Fibroblast of lung (primary cell): ENCODE measurements around the gene CNDP1. TPM values are rescaled to one million over a fixed set of nuclear protein-coding genes. Genes with fewer than 3 reads are reported as not detected.

Experiments
- DNase-seq, 2 donors: peaks; one replicate each; pipeline versions ENCODE4 v3.0.0 to v3.0.0-alpha.2; 2010; ENCODE audit warnings: low read depth in 2 of 2
- H2AFZ ChIP-seq: 2 replicates; pipeline ENCODE4 v1.5.1; 2012; ENCODE audit warnings: low read length, control low read depth, inconsistent platforms
- H3K27ac ChIP-seq: 2 replicates; pipeline ENCODE4 v1.5.1; 2011; ENCODE audit warnings: low read length, control low read depth; ENCODE audit not compliant: insufficient read depth
- H3K27me3 ChIP-seq: 2 replicates; pipeline ENCODE4 v1.5.1; 2011; ENCODE audit warnings: mild to moderate bottlenecking, low read length; ENCODE audit not compliant: control insufficient read depth, insufficient read depth
- H3K36me3 ChIP-seq: 2 replicates; pipeline ENCODE4 v1.5.1; 2011; ENCODE audit warnings: low read length; ENCODE audit not compliant: control insufficient read depth, insufficient read depth
- H3K4me1 ChIP-seq: 2 replicates; pipeline ENCODE4 v1.5.1; 2011; ENCODE audit warnings: low read length; ENCODE audit not compliant: control insufficient read depth, insufficient read depth; ENCODE audit errors: extremely low read depth
- H3K4me2 ChIP-seq: 2 replicates; pipeline ENCODE4 v1.5.1; 2011; ENCODE audit warnings: low read length, control low read depth; ENCODE audit not compliant: insufficient read depth; ENCODE audit errors: extremely low read depth
- H3K4me3 ChIP-seq, 4 experiments: fragments of 200-600 bp in 1 of 4; sonication (generic) in 1 of 4; replicated peaks in 1 of 4; 2 replicates each; pipeline ENCODE4 v1.5.1; 2011 to 2016; ENCODE audit warnings: low read length in 4 of 4, low read depth in 3 of 4, mild to moderate bottlenecking in 3 of 4, control low read depth in 2 of 4, inconsistent platforms in 1 of 4, mixed read lengths in 1 of 4; ENCODE audit not compliant: insufficient read depth in 1 of 4; ENCODE audit errors: control extremely low read depth in 1 of 4
- H3K79me2 ChIP-seq: 2 replicates; pipeline ENCODE4 v1.5.1; 2012; ENCODE audit warnings: mild to moderate bottlenecking, low read length, inconsistent platforms; ENCODE audit not compliant: control insufficient read depth, insufficient read depth
- H3K9ac ChIP-seq: 2 replicates; pipeline ENCODE4 v1.5.1; 2011; ENCODE audit warnings: mild to moderate bottlenecking, low read length, control low read depth; ENCODE audit not compliant: insufficient read depth
- H3K9me3 ChIP-seq: 2 replicates; pipeline ENCODE4 v1.5.1; 2012; ENCODE audit warnings: low read depth, low read length; ENCODE audit not compliant: control insufficient read depth, insufficient read depth
- H4K20me1 ChIP-seq: 2 replicates; pipeline ENCODE4 v1.5.1; 2011; ENCODE audit warnings: low read length; ENCODE audit not compliant: control insufficient read depth, insufficient read depth; ENCODE audit errors: extremely low read depth
- EZH2 ChIP-seq: IDR thresholded peaks from 2 replicates; pipeline ENCODE4 v1.5.1; 2012; ENCODE audit warnings: low read length, control low read depth, mild to moderate bottlenecking; ENCODE audit errors: missing control alignments
- polyA plus RNA-seq, 2 donors: library from polyadenylated mRNA; depleted of rRNA in 1 of 2; stranded (reverse) in 1 of 2; unstranded in 1 of 2; fragments of >200 nt; gene quantifications; 2 replicates each; pipeline ENCODE4 v1.2.1, GENCODE V29; 2011 to 2012; ENCODE audit warnings: missing spikeins in 1 of 2
- total RNA-seq: library from RNA; depleted of rRNA; stranded (reverse); fragments of >200 nt; gene quantifications from 2 replicates; pipeline ENCODE4 v1.2.1, GENCODE V29; 2014
- TF ChIP-seq, protein P1 (sequence below), 2 donors: IDR thresholded peaks in 1 of 2; conservative IDR thresholded peaks in 1 of 2; 1 replicate in 1 of 2; 2 replicates in 1 of 2; pipeline ENCODE4 v1.5.1; 2011 to 2012; ENCODE audit warnings: low read length in 2 of 2, control low read depth in 1 of 2, inconsistent platforms in 1 of 2, low read depth in 1 of 2, mild to moderate bottlenecking in 1 of 2

The CNDP1 gene
- total and polyA plus RNA-seq, 2 donors (not counting 1 experiment from before 2014, with no cell fraction given) = not detected

DNA sequence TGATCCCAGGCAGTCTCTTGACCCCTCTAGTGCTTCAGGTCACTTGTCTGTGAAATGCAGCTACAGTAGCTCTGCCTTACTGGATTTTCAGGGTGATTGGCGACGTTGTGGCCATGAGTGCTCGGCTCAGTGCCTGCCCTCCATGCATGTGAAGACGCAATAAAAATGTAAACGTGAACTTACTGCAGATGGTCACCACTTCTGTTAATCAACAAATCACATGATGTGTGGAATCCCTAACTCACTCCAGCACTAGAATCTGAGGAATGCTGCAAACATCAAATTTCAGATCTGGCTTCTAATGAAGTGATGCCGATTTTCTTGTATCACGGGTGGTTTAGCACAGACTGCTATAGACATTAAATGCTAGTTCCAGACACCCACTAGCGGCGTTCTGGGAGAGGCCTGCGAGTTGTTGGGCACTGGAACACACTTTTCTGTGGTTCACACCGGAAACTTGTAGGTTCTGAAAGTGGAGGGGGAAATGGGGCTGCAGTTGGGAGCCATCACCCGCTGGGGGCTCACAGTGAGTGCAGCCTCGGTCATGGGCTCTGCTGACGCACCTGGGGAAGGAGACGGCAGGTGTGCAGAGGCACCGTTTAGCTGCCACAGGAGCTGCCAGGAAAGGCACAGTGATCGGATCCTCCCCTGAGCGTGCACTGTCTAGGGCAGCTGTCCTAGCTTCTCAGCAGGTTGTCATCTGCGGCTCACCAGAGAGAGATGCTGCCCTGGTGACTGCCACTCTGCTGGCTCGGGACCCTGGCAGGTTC, 6.5 kb downstream of the CNDP1 start:
- Histone ChIP-seq H3K36me3 (no peaks in the 10 kb centered on the region), H4K20me1 (no peaks in the 10 kb centered on the region), H3K4me2 (no peak overlapping the region), H3K27me3 (no peaks in the 10 kb centered on the region), H3K9ac (no peak overlapping the region), H3K4me1 (no peaks in the 10 kb centered on the region), H3K4me3 (no peak overlapping the region), H2AFZ (no peak overlapping the region), H3K27ac (no peak overlapping the region), H3K79me2 (no peaks in the 10 kb centered on the region), H3K9me3 (no peaks in the 10 kb centered on the region)
- DNase-seq = no peak
- TF ChIP-seq, protein P1, sequence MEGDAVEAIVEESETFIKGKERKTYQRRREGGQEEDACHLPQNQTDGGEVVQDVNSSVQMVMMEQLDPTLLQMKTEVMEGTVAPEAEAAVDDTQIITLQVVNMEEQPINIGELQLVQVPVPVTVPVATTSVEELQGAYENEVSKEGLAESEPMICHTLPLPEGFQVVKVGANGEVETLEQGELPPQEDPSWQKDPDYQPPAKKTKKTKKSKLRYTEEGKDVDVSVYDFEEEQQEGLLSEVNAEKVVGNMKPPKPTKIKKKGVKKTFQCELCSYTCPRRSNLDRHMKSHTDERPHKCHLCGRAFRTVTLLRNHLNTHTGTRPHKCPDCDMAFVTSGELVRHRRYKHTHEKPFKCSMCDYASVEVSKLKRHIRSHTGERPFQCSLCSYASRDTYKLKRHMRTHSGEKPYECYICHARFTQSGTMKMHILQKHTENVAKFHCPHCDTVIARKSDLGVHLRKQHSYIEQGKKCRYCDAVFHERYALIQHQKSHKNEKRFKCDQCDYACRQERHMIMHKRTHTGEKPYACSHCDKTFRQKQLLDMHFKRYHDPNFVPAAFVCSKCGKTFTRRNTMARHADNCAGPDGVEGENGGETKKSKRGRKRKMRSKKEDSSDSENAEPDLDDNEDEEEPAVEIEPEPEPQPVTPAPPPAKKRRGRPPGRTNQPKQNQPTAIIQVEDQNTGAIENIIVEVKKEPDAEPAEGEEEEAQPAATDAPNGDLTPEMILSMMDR (conservative IDR thresholded peaks at IDR 0.05 in 1 of 2, IDR thresholded peaks at IDR 0.05 in 1 of 2; ENCODE audit: low read depth in 1 of 2, low read length in 2 of 2) = no peak
- TF ChIP-seq EZH2 = no peak

DNA sequence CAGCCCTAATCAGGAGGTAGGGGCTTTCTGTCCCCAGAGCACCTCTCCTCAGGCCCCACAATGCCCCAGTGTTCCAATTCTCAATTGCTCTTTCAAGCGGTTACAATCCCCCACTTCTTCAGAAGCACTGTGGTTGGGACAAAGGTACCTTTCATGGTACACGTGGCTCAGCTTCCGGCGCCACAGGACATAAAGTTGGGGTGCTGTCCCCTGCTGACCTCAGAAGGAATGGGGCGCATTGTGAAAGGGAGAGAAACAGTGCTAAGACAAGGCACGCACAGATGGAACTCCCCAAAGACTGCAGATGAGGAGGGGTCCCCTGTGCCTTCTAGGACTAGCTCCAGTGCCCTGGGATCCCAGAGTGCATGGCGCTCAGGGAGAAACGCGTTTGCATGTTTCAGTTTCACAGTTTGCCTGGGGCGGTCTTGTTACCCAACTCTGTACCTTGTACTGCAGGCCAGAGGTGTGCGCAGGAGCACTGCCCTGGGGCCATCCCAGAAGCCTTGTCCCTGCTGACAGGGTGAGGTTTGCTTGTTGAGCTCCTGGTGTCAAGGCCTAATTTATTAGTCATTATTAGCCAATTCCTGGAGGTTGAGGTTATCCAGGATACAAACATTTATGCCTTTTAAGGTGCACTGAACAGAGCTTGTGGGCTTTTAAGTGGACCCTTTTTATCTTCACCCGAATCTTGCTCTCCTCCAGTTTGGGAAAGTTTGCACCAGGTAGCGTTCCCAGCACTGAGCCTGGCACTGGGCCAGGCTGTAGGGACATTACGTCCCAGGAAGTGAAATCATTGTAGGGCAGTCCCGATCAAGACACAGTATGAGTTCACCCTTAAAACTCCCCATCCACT, 7.6 kb downstream of the CNDP1 start:
- Histone ChIP-seq H3K4me2 (no peak overlapping the region), H3K36me3 (no peaks in the 10 kb centered on the region), H3K27me3 (no peaks in the 10 kb centered on the region), H2AFZ (no peak overlapping the region), H3K9ac (no peak overlapping the region), H3K27ac (no peak overlapping the region), H4K20me1 (no peaks in the 10 kb centered on the region), H3K4me3 (no peak overlapping the region), H3K4me1 (peaks cover 3% of the 10 kb centered on the region), H3K79me2 (no peaks in the 10 kb centered on the region), H3K9me3 (no peaks in the 10 kb centered on the region)
- no peak for TF ChIP-seq EZH2
- TF ChIP-seq, protein P1 (conservative IDR thresholded peaks at IDR 0.05 in 1 of 2, IDR thresholded peaks at IDR 0.05 in 1 of 2; ENCODE audit: low read depth in 1 of 2, low read length in 2 of 2) = no peak
- no peak for DNase-seq

DNA sequence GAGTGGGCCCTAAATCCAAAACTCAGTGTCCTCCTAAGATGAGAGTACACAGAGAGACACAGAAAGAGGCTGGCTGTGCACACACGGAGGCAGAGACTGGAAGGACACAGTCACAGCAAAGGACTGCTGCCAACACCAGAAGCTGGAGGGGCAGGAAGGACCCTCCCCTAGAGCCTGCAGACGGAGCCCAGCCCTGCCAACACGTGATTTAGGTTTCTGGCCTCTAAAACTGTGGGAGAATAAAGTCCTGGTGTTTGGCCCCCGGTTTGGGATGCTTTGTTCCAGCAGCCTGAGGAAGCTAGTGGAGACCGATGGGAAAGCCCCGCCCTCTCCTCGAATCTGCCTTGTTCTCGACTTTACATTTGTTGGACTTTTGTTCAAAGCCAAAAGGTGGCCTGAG, 10.6 kb downstream of the CNDP1 start:
- no peak for DNase-seq
- H3K9ac ChIP-seq = no peak overlapping the region
- TF ChIP-seq, protein P1 (conservative IDR thresholded peaks at IDR 0.05 in 1 of 2, IDR thresholded peaks at IDR 0.05 in 1 of 2; ENCODE audit: low read depth in 1 of 2, low read length in 2 of 2) = no peak
- no peak for TF ChIP-seq EZH2
- no peak overlapping the region for H3K4me3 ChIP-seq
- H3K9me3 ChIP-seq = no peaks in the 10 kb centered on the region
- H3K36me3 ChIP-seq = no peaks in the 10 kb centered on the region
- H3K4me1 ChIP-seq = peaks cover 4% of the 10 kb centered on the region
- no peak overlapping the region for H3K27ac ChIP-seq
- no peaks in the 10 kb centered on the region for H3K27me3 ChIP-seq
- no peak overlapping the region for H3K4me2 ChIP-seq
- H2AFZ ChIP-seq = no peak overlapping the region
- H3K79me2 ChIP-seq = no peaks in the 10 kb centered on the region
- no peaks in the 10 kb centered on the region for H4K20me1 ChIP-seq
